HEK293T (cell line): ENCODE data around the gene ASIC4.

Experiments
- CTCF ChIA-PET: fragments of 350-600 bp; formaldehyde crosslinking; extraction: SDS; loops from one replicate; lab custom pipeline; 2021; ENCODE audit warnings: antibody characterized with exemption, inconsistent platforms; lab: Yijun Ruan, JAX
- POLR2A ChIA-PET: fragments of 350-600 bp; formaldehyde crosslinking; extraction: SDS; loops from one replicate; lab custom pipeline; 2020; ENCODE audit warnings: antibody characterized with exemption, inconsistent platforms; lab: Yijun Ruan, JAX
- DNase-seq: peaks from one replicate; pipeline ENCODE4 v3.0.0; 2012; ENCODE audit warnings: mixed read lengths; ENCODE audit errors: extremely low spot score
- ARNT ChIP-seq: fragments of 450-650 bp; IDR thresholded peaks from 2 replicates; pipeline ENCODE4 v1.6.1; 2017; ENCODE audit warnings: mild to moderate bottlenecking
- BHLHE40 ChIP-seq: fragments of 450-650 bp; IDR thresholded peaks from 2 replicates; pipeline ENCODE4 v1.6.1; 2016; ENCODE audit warnings: mild to moderate bottlenecking, moderate library complexity, borderline replicate concordance
- CTBP1 ChIP-seq: fragments of 450-650 bp; IDR thresholded peaks from 2 replicates; pipeline ENCODE4 v1.6.1; 2016; ENCODE audit warnings: borderline replicate concordance
- ELF4 ChIP-seq: fragments of 450-650 bp; IDR thresholded peaks from 2 replicates; pipeline ENCODE4 v1.6.1; 2017; ENCODE audit warnings: antibody characterized with exemption
- FOXA1 ChIP-seq: fragments of 450-650 bp; IDR thresholded peaks from 2 replicates; pipeline ENCODE4 v1.6.1; 2016; ENCODE audit warnings: mild to moderate bottlenecking
- FOXK2 ChIP-seq: fragments of 450-650 bp; IDR thresholded peaks from 2 replicates; pipeline ENCODE4 v1.6.1; 2016; ENCODE audit warnings: mild to moderate bottlenecking
- FOXM1 ChIP-seq: fragments of 450-650 bp; IDR thresholded peaks from 2 replicates; pipeline ENCODE4 v1.6.1; 2017; ENCODE audit warnings: mild to moderate bottlenecking, borderline replicate concordance
- HDGF ChIP-seq: fragments of 450-650 bp; IDR thresholded peaks from 2 replicates; pipeline ENCODE4 v1.6.1; 2017; ENCODE audit warnings: antibody characterized with exemption, borderline replicate concordance
- L3MBTL2 ChIP-seq: fragments of 450-650 bp; conservative IDR thresholded peaks from 2 replicates; pipeline ENCODE4 v1.6.1; 2016; ENCODE audit warnings: mild to moderate bottlenecking
- LEF1 ChIP-seq: fragments of 450-650 bp; IDR thresholded peaks from 2 replicates; pipeline ENCODE4 v1.6.1; 2017; ENCODE audit warnings: mild to moderate bottlenecking, borderline replicate concordance
- NFRKB ChIP-seq: fragments of 450-650 bp; IDR thresholded peaks from 2 replicates; pipeline ENCODE4 v1.6.1; 2016; ENCODE audit warnings: mild to moderate bottlenecking, moderate library complexity
- SP1 ChIP-seq: fragments of 450-650 bp; IDR thresholded peaks from 2 replicates; pipeline ENCODE4 v1.6.1; 2017
- SUZ12 ChIP-seq: fragments of 450-650 bp; IDR thresholded peaks from 2 replicates; pipeline ENCODE4 v1.6.1; 2016; ENCODE audit warnings: mild to moderate bottlenecking
- TARDBP ChIP-seq: fragments of 450-650 bp; IDR thresholded peaks from 2 replicates; pipeline ENCODE4 v1.6.1; 2016
- ZNF384 ChIP-seq: fragments of 450-650 bp; IDR thresholded peaks from 2 replicates; pipeline ENCODE4 v1.6.1; 2016
- TF ChIP-seq, protein P1 (sequence below): fragments of 450-650 bp; IDR thresholded peaks from 2 replicates; pipeline ENCODE4 v1.6.1; 2016

ASIC4 gene

DNA sequence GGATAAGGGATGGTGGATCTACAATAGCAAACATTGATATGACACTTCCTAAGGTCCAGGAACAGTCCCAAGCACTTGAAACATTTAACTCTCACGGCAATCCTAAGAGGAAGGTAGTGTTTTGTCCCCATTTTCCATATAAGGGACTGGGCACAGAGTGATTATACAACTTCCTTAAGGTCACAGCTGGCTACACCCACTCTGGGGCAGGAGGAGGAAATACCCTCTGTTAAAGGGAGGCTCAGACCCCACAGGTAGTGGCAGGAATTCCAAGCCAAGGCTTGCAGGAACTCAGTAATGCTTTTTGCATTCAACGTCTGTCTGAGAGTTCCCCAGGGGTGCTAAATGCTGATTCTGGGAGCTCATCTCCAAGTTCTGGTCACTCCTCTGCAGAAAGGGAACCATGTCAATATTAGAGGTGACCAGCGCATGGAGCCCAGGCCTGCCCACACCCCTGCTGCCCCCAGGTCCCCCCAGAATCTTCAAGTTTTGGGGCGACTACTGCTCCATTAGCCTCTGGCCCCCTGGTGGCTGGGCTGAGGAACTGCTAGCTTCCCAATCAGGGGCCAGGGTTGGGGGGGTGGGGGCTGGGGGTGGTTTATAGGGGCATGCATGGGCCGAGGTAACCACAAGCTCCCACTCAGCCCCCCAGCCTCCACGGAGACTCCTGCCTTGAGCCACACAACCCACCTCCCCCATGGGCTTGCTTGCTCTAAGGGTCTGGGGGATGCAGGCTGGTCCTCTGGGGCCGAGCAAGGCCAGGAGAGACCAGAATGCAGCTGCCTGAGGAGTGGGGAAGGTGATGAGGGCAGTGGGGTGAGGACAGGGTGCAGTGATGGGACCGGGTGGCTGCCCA is 46.0 kb downstream of the ASIC4 start:
- TF ChIP-seq ZNF384, result no peak
- no peak for TF ChIP-seq LEF1
- no peak for TF ChIP-seq HDGF
- TF ChIP-seq L3MBTL2, result no peak
- no peak for TF ChIP-seq ELF4
- no peak for TF ChIP-seq FOXA1
- TF ChIP-seq SP1, result no peak
- TF ChIP-seq SUZ12, result no peak
- TF ChIP-seq NFRKB, result no peak
- TF ChIP-seq CTBP1, result no peak
- no peak for TF ChIP-seq FOXM1
- no peak for TF ChIP-seq BHLHE40
- no peak for TF ChIP-seq TARDBP
- no peak for TF ChIP-seq FOXK2
- TF ChIP-seq, protein P1, sequence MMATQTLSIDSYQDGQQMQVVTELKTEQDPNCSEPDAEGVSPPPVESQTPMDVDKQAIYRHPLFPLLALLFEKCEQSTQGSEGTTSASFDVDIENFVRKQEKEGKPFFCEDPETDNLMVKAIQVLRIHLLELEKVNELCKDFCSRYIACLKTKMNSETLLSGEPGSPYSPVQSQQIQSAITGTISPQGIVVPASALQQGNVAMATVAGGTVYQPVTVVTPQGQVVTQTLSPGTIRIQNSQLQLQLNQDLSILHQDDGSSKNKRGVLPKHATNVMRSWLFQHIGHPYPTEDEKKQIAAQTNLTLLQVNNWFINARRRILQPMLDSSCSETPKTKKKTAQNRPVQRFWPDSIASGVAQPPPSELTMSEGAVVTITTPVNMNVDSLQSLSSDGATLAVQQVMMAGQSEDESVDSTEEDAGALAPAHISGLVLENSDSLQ, result no peak
- DNase-seq, result peak; percentile 52
- ChIA-PET CTCF (interaction anchor here (0.7 to 3.2 kb wide), 15 partner anchors 8 to 115 kb away, joined by 3 to 23 read pairs (median 4); partner anchors contain the start of genes OBSL1 and STK11IP), POLR2A (interaction anchor here (0.8 to 1.4 kb wide), 5 partner anchors 8 to 37 kb away, joined by 3 to 10 read pairs (median 3); partner anchors contain the start of genes INHA, OBSL1 and STK11IP)

DNA sequence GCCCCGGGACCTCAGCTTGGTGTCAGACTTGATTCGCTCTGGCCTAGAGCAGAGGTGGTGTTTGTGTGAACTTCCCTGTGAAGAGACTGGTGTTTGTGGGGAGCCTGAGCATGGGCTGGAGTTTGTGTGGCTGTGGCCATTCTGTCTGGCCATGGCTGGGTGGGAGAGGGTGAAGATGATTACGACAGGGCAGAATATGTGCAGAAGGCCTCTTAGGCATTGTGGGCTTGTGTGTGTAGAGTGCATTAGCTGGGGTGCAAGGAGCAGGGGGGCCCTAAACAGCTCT is 46.6 kb downstream of the ASIC4 start:
- POLR2A ChIA-PET, result interaction anchor here (0.8 to 1.4 kb wide), 3 partner anchors 8 to 37 kb away, joined by 3 to 10 read pairs (median 6); partner anchors contain the start of genes INHA, OBSL1 and STK11IP
- CTCF ChIA-PET, result interaction anchor here (0.7 to 3.2 kb wide), 12 partner anchors 8 to 115 kb away, joined by 3 to 23 read pairs (median 4); partner anchors contain the start of genes OBSL1 and STK11IP
- TF ChIP-seq FOXA1 (no peak), ELF4 (no peak), SP1 (no peak), NFRKB (no peak), SUZ12 (no peak), ARNT (no peak), ZNF384 (no peak), BHLHE40 (no peak), HDGF (no peak), FOXM1 (no peak)
- no peak for DNase-seq

DNA sequence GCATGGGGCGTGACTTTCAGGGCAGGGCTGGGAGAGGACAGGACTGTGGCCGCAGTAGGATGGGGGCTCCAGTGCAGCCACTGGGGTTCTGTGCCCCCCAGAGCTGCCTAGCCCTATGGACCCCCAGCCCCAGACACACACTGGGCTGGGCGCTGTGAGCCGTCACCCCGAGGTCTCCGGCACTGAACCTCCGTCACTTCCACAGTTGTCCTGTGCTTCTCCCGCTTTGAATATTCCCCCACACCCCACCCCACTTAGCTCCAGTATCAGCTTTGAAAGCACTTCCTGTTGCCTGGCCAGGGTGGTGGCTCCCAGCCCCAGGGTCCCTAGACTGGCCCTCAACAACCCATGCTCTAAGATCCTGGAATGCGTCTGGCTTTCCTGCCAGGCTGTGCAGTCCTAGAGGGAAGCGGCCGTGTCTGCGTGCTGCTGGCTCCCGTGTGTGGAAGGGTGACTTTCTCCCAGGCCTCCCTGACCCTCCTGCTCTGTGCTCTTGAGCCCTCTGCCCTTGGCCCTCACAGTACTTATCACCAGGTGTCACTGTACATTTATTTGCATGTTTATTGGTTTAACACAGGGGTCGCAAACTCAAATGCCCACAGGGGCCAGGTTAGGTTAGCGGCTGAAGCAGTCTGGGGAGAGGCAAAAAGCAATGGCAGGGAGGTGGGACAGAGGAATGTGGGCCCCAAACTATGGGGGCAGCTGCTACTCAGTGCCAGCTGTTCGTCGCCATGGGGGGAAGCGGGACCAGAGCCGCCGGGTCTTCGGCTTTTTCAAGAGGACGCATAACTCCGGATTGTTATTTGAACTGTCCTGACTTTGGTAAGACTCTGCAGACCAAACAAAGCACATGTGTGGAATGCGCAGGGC is 47.1 kb downstream of the ASIC4 start:
- no peak for DNase-seq
- no peak for TF ChIP-seq ARNT
- TF ChIP-seq FOXA1, result no peak
- TF ChIP-seq TARDBP, result no peak
- no peak for TF ChIP-seq SP1
- no peak for TF ChIP-seq ELF4
- TF ChIP-seq HDGF, result no peak
- TF ChIP-seq, protein P1, result no peak
- no peak for TF ChIP-seq BHLHE40
- no peak for TF ChIP-seq SUZ12
- TF ChIP-seq LEF1, result no peak
- no peak for TF ChIP-seq NFRKB
- no peak for TF ChIP-seq FOXK2
- no peak for TF ChIP-seq L3MBTL2
- no peak for TF ChIP-seq CTBP1
- no peak for TF ChIP-seq FOXM1
- TF ChIP-seq ZNF384, result no peak
- CTCF ChIA-PET, result interaction anchor here (0.9 to 3.2 kb wide), 4 partner anchors 8 to 34 kb away, joined by 3 to 23 read pairs (median 11); partner anchors contain the start of gene OBSL1
- POLR2A ChIA-PET, result interaction anchor here (0.8 to 1.5 kb wide), 5 partner anchors 9 to 36 kb away, joined by 3 to 10 read pairs (median 6); partner anchors contain the start of genes CHPF, INHA, OBSL1 and STK11IP

DNA sequence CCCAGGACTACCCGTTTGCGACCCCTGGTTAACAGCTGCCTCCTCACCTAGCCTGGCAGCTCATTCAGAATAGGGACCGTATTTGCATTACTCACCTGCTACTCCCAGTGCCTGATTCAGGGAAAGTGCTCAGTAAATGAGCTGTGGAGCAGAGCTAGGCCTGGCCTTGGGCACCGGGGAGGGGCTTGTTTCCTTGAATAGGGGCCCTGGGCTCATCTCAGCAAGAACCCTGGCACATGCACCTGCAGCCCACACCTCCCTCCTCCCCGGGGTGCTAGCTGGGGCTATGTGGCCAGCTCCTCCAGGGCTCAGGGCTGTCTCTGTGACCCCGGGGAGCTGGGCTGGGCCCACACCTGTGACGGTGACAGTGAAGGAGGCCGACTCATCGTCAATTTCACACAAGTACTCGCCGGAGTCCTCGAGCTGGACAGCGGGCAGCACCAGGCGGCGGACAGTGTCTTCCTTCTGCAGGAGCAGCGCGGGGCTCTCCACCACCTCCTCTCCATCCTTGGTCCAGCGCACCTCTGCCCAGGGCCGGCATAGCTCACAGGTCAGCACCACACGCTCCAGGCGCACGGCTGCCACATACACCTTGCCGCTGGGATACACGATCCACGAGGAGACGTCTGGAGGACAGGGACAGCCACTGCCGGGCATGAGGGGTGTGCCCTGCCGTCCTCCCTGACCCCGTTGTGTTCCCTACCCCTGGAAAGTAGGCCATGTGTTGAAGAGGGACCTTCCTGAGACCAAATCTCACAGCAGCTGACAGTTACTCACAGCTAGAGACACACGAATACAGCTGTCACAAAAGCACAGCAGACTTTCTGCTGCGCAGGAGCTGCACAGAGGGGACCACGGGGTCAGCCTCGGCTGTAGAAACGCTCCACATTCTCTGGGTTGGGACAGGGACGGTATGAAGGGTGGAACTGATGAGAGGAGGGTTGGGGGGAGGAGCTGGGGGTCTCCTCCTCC is 48.1 kb downstream of the ASIC4 start:
- ChIA-PET POLR2A (interaction anchor here (0.8 to 1.5 kb wide), 3 partner anchors 9 to 35 kb away, joined by 3 to 8 read pairs (median 5); partner anchors contain the start of genes CHPF, INHA, OBSL1 and STK11IP), CTCF (interaction anchor here (3.2 kb wide), 1 partner anchor 21 kb away, joined by 23 read pairs; no protein-coding TSS in a partner anchor)
- TF ChIP-seq CTBP1 (no peak), HDGF (no peak), ELF4 (no peak), ZNF384 (no peak), FOXM1 (no peak), LEF1 (no peak), NFRKB (no peak), SUZ12 (no peak), SP1 (no peak), TARDBP (no peak), ARNT (no peak), L3MBTL2 (no peak)
- TF ChIP-seq, protein P1, result no peak
- no peak for DNase-seq
